Measurements from ENCODE around the gene PRSS35. TPM values are rescaled to one million over a fixed set of nuclear protein-coding genes. Genes with fewer than 3 reads are reported as not detected.
"Not testable (repeated sequence)": the region's sequence is repeated elsewhere in the genome, so short reads cannot be mapped to it uniquely, and the experiment has no call there.

Gene PRSS35
- polyA plus RNA-seq, 1 of the 3 experiments (the other 2 are of a cell fraction) = 0.36 TPM

DNA sequence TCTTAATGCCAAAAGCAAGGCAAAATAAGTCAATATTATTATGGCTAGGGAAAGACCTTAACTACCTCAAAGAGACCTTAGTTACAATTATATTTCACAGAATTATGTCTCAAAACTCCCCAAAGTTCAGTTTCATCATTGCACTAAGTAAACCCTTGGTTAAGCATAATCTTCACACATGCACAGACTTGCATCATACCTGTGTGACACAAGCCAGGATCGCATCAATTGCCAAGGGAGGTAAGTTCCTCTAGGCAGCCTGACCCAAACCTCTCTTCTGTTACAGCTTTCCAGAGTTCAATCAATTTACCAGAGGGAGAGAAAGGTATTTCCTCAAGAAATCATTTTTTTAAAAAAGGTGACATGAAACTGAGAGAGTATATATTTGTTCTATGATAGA is 31.9 kb upstream of the PRSS35 start:
- no peaks in the 10 kb centered on the region for H3F3A ChIP-seq (replicated peaks; ENCODE audit: insufficient read depth)
- H3K9me2 ChIP-seq = no peaks in the 10 kb centered on the region
- H4K20me1 ChIP-seq (ENCODE audit: insufficient read depth) = no peaks in the 10 kb centered on the region
- no peak overlapping the region for H3K4me3 ChIP-seq (ENCODE audit: low read depth in 2 of 2, low read length in 1 of 2)
- POLR2A ChIA-PET = no interaction called here
- H3K27ac ChIP-seq (ENCODE audit: low read depth in 2 of 2, low read length in 1 of 2) = no peak overlapping the region
- H3K4me2 ChIP-seq = no peak overlapping the region
- DNase-seq = no peak
- no peaks in the 10 kb centered on the region for H3K36me3 ChIP-seq (replicated peaks in 1 of 2; ENCODE audit: control insufficient read depth in 1 of 2, insufficient read depth in 2 of 2, low read length in 1 of 2)
- H3K27me3 ChIP-seq (ENCODE audit: insufficient read depth) = no peaks in the 10 kb centered on the region; the same call in 1 of the 2 replicates
- no peak overlapping the region for H2AFZ ChIP-seq (ENCODE audit: low read depth)
- CTCF ChIA-PET = interaction anchor here (1.4 to 1.8 kb wide), 2 partner anchors 31 to 34 kb away, joined by 4 to 9 read pairs; partner anchors contain the start of gene PRSS35
- WGBS (ENCODE audit: low lambda C conversion rate) = 82% methylated on average over 1 of the region's 1 CpG
- H3K9ac ChIP-seq = no peak overlapping the region
- no peak for TF ChIP-seq RCOR1 (IDR thresholded peaks at IDR 0.05; ENCODE audit: low read length)
- no peak for TF ChIP-seq GATA2 (CRISPR knock-in tag; IDR thresholded peaks at IDR 0.05)
- TF ChIP-seq, protein P1, sequence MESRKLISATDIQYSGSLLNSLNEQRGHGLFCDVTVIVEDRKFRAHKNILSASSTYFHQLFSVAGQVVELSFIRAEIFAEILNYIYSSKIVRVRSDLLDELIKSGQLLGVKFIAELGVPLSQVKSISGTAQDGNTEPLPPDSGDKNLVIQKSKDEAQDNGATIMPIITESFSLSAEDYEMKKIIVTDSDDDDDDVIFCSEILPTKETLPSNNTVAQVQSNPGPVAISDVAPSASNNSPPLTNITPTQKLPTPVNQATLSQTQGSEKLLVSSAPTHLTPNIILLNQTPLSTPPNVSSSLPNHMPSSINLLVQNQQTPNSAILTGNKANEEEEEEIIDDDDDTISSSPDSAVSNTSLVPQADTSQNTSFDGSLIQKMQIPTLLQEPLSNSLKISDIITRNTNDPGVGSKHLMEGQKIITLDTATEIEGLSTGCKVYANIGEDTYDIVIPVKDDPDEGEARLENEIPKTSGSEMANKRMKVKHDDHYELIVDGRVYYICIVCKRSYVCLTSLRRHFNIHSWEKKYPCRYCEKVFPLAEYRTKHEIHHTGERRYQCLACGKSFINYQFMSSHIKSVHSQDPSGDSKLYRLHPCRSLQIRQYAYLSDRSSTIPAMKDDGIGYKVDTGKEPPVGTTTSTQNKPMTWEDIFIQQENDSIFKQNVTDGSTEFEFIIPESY (IDR thresholded peaks at IDR 0.05; ENCODE audit: borderline replicate concordance, low read depth) = no peak
- TF ChIP-seq EP300 (IDR thresholded peaks at IDR 0.05; ENCODE audit: borderline replicate concordance in 1 of 2, low read depth in 1 of 2, low read length in 1 of 2) = no peak
- TF ChIP-seq TEAD4 (IDR thresholded peaks at IDR 0.05; ENCODE audit: borderline replicate concordance, insufficient read depth) = no peak
- TF ChIP-seq FOSL2 (IDR thresholded peaks at IDR 0.05; ENCODE audit: borderline replicate concordance, low read depth) = no peak
- TF ChIP-seq, protein P2, sequence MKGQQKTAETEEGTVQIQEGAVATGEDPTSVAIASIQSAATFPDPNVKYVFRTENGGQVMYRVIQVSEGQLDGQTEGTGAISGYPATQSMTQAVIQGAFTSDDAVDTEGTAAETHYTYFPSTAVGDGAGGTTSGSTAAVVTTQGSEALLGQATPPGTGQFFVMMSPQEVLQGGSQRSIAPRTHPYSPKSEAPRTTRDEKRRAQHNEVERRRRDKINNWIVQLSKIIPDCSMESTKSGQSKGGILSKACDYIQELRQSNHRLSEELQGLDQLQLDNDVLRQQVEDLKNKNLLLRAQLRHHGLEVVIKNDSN (IDR thresholded peaks at IDR 0.05; ENCODE audit: borderline replicate concordance, low read depth) = no peak
- TF ChIP-seq EZH2phosphoT487 (IDR thresholded peaks at IDR 0.05; ENCODE audit: borderline replicate concordance, low read depth) = no peak
- no peak for TF ChIP-seq NFIC (IDR thresholded peaks at IDR 0.05; ENCODE audit: borderline replicate concordance)
- TF ChIP-seq, protein P3, sequence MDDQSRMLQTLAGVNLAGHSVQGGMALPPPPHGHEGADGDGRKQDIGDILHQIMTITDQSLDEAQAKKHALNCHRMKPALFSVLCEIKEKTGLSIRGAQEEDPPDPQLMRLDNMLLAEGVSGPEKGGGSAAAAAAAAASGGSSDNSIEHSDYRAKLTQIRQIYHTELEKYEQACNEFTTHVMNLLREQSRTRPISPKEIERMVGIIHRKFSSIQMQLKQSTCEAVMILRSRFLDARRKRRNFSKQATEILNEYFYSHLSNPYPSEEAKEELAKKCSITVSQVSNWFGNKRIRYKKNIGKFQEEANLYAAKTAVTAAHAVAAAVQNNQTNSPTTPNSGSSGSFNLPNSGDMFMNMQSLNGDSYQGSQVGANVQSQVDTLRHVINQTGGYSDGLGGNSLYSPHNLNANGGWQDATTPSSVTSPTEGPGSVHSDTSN (IDR thresholded peaks at IDR 0.05) = no peak
- TF ChIP-seq TCF12 (IDR thresholded peaks at IDR 0.05) = no peak
- TF ChIP-seq SMC3 (IDR thresholded peaks at IDR 0.05; ENCODE audit: low read depth, low read length) = no peak
- H3K9me3 ChIP-seq = no peaks in the 10 kb centered on the region
- no peaks in the 10 kb centered on the region for H3K79me2 ChIP-seq (ENCODE audit: insufficient read depth)
- no peaks in the 10 kb centered on the region for H3K4me1 ChIP-seq (ENCODE audit: control insufficient read depth in 1 of 2, insufficient read depth in 2 of 2, low read depth in 1 of 2, low read length in 1 of 2)

DNA sequence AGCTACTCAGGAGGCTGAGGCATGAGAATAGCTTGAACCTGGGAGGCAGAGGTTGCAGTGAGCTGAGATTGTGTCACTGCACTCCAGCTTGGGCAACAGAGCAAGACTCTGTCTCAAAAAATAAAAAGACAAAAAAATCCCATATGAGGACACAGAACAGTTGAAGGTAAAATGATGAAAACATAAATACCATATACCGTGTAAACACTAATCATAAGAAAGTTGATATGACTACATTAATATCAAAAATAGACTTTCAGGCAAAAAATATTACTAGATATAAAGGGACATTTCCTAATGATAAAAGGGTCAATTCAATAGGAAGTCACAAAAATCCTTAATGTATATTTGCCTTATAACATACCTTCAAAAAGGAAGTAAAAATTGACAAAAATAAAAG is 30.4 kb upstream of the PRSS35 start:
- H3K79me2 ChIP-seq (ENCODE audit: insufficient read depth); H3K4me3 ChIP-seq (ENCODE audit: low read depth in 2 of 2, low read length in 1 of 2); H3K36me3 ChIP-seq (replicated peaks in 1 of 2; ENCODE audit: control insufficient read depth in 1 of 2, insufficient read depth in 2 of 2, low read length in 1 of 2); H3K27ac ChIP-seq (ENCODE audit: low read depth in 2 of 2, low read length in 1 of 2); H3K4me2 ChIP-seq; H3K9me2 ChIP-seq; H3K9me3 ChIP-seq; H3K9ac ChIP-seq; POLR2A ChIA-PET; H3K4me1 ChIP-seq (ENCODE audit: control insufficient read depth in 1 of 2, insufficient read depth in 2 of 2, low read depth in 1 of 2, low read length in 1 of 2); H2AFZ ChIP-seq (ENCODE audit: low read depth); H4K20me1 ChIP-seq (ENCODE audit: insufficient read depth); H3F3A ChIP-seq (replicated peaks; ENCODE audit: insufficient read depth); H3K27me3 ChIP-seq (ENCODE audit: insufficient read depth); DNase-seq: not testable (repeated sequence)
- CTCF ChIA-PET = interaction anchor here (1.5 kb wide), 1 partner anchor 415 kb away, joined by 5 read pairs; the partner anchor contains the start of gene DOP1A
- 94% methylated on average over 1 of the region's 1 CpG for WGBS (ENCODE audit: low lambda C conversion rate)

All from SK-N-SH (cell line).